DMS79 (cell line): Measurements from ENCODE around the gene BNIP3.
"Not testable (repeated sequence)": the region's sequence is repeated elsewhere in the genome, so short reads cannot be mapped to it uniquely, and the experiment has no call there.

Experiments
- DNase-seq: peaks from one replicate; lab custom pipeline; 2025; lab: John Stamatoyannopoulos, UW

BNIP3 gene

DNA sequence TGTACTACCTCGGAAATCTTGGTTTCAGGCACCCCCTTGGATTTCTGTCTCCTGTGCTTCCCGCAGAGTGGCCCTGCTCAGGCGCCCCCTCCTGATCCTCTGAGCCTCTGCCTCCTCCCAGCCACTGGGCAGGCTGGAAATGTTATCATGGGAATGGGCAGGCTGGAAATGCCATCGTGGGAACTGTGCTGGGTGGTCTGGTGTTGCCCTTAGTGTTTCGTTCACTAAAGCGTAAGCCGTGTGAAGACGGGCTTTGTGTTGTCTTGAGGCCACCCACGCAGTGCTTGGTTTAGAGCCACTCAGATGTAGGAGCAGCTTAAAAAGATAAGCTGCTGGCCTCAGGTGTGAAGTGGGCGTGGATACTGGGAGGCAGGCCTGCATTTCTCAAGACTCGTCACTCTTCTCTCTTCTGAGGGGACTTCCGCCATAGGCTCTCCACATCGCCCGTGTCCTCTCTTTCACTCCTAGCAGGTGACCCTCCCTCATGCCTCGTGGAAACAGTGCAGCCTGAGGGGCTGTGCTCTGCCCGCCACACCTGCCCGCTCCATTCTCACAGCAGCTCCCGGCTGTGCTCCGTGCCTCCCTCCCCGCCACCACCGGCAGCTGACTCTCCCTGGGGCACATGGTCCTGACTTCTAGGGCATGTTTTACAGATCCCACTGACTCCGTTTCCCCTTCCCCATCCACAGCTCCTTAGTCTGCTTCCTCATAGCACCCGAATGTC is 52.4 kb downstream of the BNIP3 start:
- DNase-seq = no peak

DNA sequence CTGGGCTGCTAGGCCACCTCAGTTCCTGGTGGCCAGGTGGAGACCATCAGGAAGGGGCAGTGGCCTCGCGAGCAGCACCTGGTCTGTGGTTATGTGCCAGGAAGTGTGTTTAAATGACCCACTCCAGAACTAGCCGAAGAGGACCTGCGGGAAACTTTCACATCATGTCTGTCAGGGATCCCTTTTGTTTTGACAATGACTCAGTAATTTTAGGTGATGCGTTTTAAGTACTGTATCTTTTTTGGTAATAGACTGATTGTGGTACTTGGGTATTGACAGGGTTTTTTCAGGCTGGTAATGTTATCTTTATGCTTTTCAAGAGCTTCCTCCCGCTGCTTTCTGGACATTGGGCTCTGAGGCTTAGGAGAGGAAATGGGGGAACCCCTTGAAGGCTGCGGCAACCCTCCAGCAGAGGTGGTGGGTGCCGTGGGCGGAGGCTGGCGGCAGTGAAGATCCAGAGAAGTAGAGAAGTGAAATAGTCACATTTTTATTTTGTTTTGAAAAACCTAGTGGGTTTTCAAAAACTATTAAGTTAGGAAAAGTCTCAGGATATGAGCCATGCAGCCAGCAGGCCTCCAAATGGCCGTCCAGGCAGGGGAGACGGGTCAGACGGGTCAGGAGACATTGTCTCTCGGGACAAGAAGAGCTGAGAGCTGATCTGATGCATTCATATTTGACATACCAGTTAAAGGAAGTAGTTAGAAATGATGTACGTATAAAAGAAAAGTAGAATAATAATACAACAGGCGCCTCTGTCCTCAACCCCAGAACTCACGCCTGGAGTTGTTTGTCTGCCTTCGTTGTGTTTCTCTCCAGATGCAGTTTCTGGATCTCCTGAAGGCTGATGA is 53.3 kb downstream of the BNIP3 start:
- no peak for DNase-seq

DNA sequence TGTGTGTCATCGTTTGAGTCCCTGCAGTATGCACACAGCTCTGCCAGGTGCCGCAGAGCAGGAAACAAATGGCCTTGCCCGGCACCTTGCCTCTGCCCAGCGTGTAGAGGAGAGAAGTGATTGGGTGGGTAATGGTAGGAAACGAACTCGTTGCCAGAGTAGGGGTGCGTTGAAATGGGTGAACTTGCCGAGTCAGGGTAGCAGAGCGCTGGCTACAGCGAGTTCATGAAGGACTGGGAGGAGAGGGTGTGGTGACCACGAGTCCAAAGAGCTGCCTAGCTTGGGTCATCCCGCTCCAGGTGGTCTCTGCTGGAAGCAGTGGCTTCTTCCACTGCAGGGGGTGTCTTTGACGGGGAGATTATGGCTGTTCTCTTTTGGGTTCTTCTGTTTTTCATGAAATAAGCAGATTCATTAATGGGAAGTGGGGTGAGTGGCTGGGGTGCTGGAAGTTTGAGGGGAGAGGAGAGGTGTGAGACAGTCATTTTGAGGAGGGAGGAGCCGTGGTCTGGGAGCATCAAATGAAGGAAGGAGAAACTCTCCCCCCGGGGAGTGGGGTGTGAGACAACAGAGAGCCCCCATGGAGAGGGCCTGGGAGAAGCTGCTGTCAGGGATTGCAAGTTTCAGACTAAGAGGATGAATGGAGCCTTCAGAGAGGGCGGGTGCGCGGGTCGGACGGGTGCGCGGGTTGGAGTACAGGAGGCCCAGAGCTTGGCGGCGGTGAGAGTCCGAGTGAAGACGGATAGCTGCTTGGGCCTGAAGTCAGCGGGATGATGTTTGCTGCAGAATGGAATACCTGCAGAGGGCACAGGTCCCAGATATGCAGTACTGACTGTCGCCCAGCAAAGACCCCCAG is 54.8 kb downstream of the BNIP3 start:
- DNase-seq = no peak

DNA sequence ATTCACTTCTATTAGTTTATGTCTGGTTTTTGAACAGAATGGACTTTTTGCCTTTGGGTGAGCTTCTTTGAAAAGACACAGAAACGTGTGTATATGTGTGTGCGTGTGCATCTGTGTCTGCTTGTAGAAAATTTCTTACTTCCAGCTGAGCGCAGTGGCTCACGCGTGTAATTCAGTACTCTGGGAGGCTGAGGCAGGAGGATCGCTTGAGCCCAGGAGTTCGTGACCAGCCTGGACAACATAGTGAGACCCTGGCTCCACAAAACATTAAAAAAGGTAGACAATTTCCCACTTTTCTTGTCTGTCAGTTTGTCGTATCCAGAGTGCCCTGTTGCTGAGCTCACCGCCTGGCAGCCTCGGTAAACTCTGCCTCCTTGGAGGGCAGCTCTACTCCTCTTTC is 55.5 kb downstream of the BNIP3 start:
- DNase-seq = no peak

DNA sequence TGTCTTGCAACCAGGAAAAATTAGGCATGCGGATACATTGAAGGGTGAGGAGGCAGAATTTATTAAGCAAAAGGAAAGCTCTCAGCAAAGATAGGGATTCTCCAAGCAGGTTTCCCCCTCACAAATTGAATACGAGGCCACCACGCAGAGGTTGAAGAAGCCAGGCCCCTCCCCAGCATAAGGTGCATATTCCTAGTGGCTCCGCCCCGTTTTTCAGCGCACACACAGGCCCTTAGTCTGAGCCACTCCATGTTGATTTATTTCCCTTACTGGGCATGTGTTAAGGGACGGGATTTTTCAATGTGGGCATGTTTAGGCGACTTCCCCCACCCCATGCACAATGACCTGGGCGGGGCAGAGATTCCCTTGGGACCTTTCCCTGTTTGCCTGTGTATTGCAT is 56.0 kb downstream of the BNIP3 start:
- no peak for DNase-seq

DNA sequence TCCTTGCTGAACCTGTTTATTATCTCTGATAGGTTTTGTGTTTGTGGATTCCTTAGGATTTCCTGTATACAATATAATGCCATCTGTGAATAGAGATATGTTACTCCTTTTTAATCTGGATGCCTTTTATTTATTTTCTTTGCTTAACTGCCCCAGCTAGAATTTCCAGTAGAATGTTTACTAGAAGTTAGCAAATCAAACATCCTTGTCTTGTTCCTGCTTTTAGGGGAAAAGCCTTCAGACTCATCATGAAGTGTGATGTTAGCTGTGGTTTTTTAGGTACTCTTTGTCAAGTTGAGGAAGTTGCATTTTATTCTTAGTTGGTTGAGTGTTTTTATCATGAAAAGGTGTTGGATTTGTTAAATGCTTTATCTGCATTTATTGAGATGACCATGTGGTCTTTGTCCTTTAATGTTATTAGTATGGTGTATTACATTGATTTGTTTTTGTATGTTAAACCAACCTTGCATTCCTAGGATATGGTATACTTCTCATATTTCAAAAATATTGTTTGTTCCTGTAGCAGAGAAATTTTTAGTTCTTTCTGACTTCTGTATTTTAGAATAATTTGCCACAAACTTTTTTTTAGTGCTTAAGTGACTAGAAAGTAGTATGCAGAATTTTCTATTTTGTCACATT is 56.6 kb downstream of the BNIP3 start:
- no peak for DNase-seq

DNA sequence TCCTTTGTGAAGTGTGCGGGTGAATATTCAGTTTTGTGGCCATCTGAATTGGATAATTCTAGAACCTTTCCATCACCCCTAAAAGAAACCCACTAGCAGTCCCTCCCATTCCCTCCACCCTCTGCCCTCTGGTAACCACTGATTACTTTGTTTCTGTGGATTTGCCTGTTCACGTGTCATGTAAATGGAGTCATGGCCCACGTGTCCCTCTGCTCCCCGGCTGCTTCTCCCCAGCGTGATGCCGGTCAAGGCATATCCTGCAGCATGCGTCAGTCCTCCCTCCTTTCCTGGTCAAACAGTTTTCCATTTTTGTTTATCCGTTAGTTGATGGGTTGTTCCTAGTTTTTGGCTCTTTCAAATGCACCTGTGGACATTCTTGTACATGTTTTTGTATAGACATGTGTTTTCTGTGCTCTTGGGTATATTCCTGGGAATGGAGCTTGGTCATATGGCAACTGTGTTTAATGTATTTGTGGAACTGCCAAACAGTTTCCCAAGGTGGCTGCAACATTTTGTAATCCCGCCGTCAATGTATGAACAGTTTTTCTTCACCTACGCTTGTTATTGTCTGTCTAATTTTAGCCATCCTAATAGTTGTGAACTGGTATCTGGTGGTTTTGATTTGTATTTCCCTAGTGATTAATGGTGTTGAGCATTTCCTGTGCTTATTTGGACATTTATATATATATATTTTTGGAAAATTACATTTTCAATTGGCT is 58.5 kb downstream of the BNIP3 start:
- no peak for DNase-seq

DNA sequence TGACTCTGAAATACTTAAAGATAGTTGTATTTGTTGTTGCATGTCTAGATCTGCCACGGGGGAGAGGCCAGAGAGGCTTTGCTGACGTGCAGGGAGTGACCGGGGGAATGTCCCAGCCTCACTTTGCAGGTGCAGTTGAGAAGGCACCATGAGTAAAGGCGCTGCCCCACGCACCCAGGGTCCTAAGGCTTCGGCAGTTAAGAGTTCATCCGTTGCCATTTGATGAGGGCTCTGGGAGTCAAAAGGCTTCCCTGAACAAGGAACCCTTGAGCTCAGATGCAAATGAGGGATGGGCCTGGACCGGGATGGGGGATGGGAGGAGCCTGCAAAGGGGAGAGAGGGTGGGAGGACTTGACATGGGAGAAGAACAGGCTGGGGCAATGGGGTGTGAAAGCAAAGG is 60.5 kb downstream of the BNIP3 start:
- no peak for DNase-seq

DNA sequence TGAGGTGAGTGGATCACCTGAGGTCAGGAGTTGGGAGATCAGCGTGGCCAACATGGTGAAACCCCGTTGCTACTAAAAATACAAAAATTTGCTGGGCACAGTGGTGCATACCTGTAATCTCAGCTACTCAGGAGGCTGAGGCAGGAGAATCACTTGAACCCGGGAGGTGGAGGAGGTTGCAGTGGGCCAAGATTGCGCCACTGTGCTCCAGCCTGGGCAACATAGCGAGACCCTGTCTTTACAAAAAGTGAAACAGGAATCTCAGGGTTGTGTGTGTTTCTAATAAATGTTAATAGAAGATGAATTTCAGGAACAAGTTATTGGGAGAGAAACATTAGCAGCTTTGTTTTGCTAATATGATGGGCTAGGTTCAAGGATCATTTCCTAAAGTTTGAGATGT is 61.0 kb downstream of the BNIP3 start:
- DNase-seq = no peak

DNA sequence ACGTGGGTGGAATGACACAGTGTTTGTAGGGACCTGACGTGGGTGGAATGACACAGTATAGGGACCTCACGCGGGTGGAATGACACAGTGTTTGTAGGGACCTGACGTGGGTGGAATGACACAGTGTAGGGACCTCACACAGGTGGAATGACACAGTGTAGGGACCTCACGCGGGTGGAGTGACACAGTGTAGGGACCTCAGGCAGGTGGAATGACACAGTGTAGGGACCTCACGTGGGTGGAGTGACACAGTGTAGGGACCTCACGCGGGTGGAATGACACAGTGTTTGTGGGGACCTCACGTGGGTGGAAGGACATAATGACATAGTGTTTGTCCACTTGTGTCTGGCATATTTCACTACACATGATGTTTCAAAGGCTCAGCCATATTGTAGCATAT is 61.6 kb downstream of the BNIP3 start:
- no peak for DNase-seq

DNA sequence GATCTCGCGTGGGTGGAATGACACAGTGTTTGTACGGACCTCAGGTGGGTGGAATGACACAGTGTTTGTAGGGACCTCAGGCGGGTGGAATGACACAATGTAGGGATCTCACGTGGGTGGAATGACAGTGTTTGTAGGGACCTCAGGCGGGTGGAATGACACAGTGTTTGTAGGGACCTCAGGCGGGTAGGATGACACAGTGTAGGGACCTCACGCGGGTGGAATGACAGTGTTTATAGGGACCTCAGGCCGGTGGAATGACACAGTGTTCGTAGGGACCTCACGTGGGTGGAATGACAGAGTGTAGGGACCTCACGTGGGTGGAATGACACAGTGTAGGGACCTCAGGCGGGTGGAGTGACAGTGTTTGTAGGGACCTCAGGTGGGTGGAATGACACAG is 62.3 kb downstream of the BNIP3 start:
- not testable (repeated sequence) for DNase-seq
